Endothelial cell of umbilical vein (primary cell): Measurements from ENCODE around the gene PPM1H. TPM values are rescaled to one million over a fixed set of nuclear protein-coding genes. Genes with fewer than 3 reads are reported as not detected.

Experiments
- BruUV-seq: library from RNA; stranded (reverse); fragments of 400-500 nt; replicated peaks from 2 replicates; lab custom pipeline; 2021; lab: Mats Ljungman, UMichigan
- CTCF ChIA-PET: fragments of 300-600, 350-600 bp; sonication (Branson Sonifier 250); formaldehyde crosslinking; loops from one replicate; lab custom pipeline; 2021; ENCODE audit warnings: antibody characterized with exemption, inconsistent platforms; lab: Charles Lee
- POLR2A ChIA-PET: fragments of 300-600, 350-600 bp; sonication (Branson Sonifier 250); formaldehyde crosslinking; loops from one replicate; lab custom pipeline; 2021; ENCODE audit warnings: antibody characterized with exemption, inconsistent platforms; lab: Charles Lee
- DNase-seq: peaks from one replicate; pipeline ENCODE4 v3.0.0-alpha.2; 2011; ENCODE audit warnings: low read depth, low spot score
- FAIRE-seq: peaks from 2 replicates; lab custom pipeline; 2011; peaks lifted over from hg19 to GRCh38; lab: Jason Lieb, UNC
- H2AFZ ChIP-seq: 2 replicates; pipeline ENCODE4 v1.6.0; 2012; ENCODE audit warnings: low read depth, low read length, control low read depth, inconsistent platforms
- H3K27ac ChIP-seq: 2 replicates; pipeline ENCODE4 v1.5.1; 2011; ENCODE audit warnings: low read depth, mild to moderate bottlenecking, control low read depth, low read length, moderate library complexity; ENCODE audit not compliant: insufficient read depth
- H3K27me3 ChIP-seq, 2 experiments: 2 replicates each; pipeline versions ENCODE4 v1.6.0 to v1.6.1; 2011; ENCODE audit warnings: low read length in 2 of 2, mixed read lengths in 1 of 2; ENCODE audit not compliant: control insufficient read depth in 2 of 2, insufficient read depth in 2 of 2
- H3K36me3 ChIP-seq, 2 experiments: 2 replicates in 1 of 2; 3 replicates in 1 of 2; pipeline ENCODE4 v1.5.1; 2011; ENCODE audit warnings: low read length in 2 of 2, mild to moderate bottlenecking in 1 of 2, moderate library complexity in 1 of 2; ENCODE audit not compliant: control insufficient read depth in 2 of 2, insufficient read depth in 2 of 2; ENCODE audit errors: extremely low read depth in 1 of 2
- H3K4me1 ChIP-seq: 3 replicates; pipeline ENCODE4 v1.5.1; 2011; ENCODE audit warnings: mild to moderate bottlenecking, low read length; ENCODE audit not compliant: control insufficient read depth, insufficient read depth; ENCODE audit errors: extremely low read depth
- H3K4me2 ChIP-seq: 2 replicates; pipeline ENCODE4 v1.6.1; 2011; ENCODE audit warnings: low read length, control low read depth, mixed read lengths; ENCODE audit not compliant: insufficient read depth
- H3K4me3 ChIP-seq, 3 experiments: fragments of 200-600 bp in 1 of 3; sonication (generic), shearing (Covaris generic) in 1 of 3; replicated peaks in 1 of 3; 2 replicates each; pipeline ENCODE4 v1.5.1; 2011 to 2016; ENCODE audit warnings: control low read depth in 3 of 3, low read length in 3 of 3, mild to moderate bottlenecking in 2 of 3, inconsistent platforms in 1 of 3, low read depth in 1 of 3, moderate library complexity in 1 of 3; ENCODE audit not compliant: insufficient read depth in 1 of 3
- H3K79me2 ChIP-seq: 2 replicates; pipeline ENCODE4 v1.6.0; 2012; ENCODE audit warnings: low read length, inconsistent platforms; ENCODE audit not compliant: control insufficient read depth, insufficient read depth
- H3K9ac ChIP-seq: replicated peaks from 2 replicates; pipeline ENCODE3; 2011; ENCODE audit warnings: low read length, control low read depth; ENCODE audit not compliant: insufficient read depth; ENCODE audit errors: extremely low read depth
- H3K9me1 ChIP-seq: replicated peaks from 3 replicates; pipeline ENCODE4 v1.6.0; 2011; ENCODE audit warnings: mild to moderate bottlenecking, low read length; ENCODE audit not compliant: control insufficient read depth, insufficient read depth; ENCODE audit errors: extremely low read depth
- H3K9me3 ChIP-seq: replicated peaks from 2 replicates; pipeline ENCODE4 v1.5.1; 2012; ENCODE audit warnings: low read length, inconsistent platforms; ENCODE audit not compliant: control insufficient read depth, insufficient read depth
- H4K20me1 ChIP-seq: replicated peaks from 2 replicates; pipeline ENCODE3; 2011; ENCODE audit warnings: mild to moderate bottlenecking, low read length; ENCODE audit not compliant: control insufficient read depth, insufficient read depth; ENCODE audit errors: extremely low read depth
- EZH2 ChIP-seq: IDR thresholded peaks from 2 replicates; pipeline ENCODE4 v1.6.1; 2012; ENCODE audit warnings: borderline replicate concordance, low read depth, mild to moderate bottlenecking, moderate library complexity, low read length, inconsistent platforms; ENCODE audit not compliant: severe bottlenecking
- FOS ChIP-seq: IDR thresholded peaks from 2 replicates; pipeline ENCODE4 v1.6.1; 2011; ENCODE audit warnings: mild to moderate bottlenecking, low read length, moderate library complexity, borderline replicate concordance; ENCODE audit not compliant: insufficient read depth
- GATA2 ChIP-seq: IDR thresholded peaks from 2 replicates; pipeline ENCODE4 v1.7.0; 2011; ENCODE audit warnings: low read depth, mild to moderate bottlenecking, moderate library complexity, mixed read lengths, low read length; ENCODE audit not compliant: insufficient read length, insufficient read depth
- JUN ChIP-seq: IDR thresholded peaks from 2 replicates; pipeline ENCODE4 v1.6.1; 2011; ENCODE audit warnings: borderline replicate concordance, low read depth; ENCODE audit not compliant: insufficient read length, insufficient read depth
- MYC ChIP-seq: IDR thresholded peaks from one replicate; pipeline ENCODE4 v1.6.1; 2011; ENCODE audit warnings: mild to moderate bottlenecking, low read depth, low read length
- POLR2A ChIP-seq: IDR thresholded peaks from 2 replicates; pipeline ENCODE4 v1.6.1; 2012; ENCODE audit warnings: low read depth, mild to moderate bottlenecking, control low read depth, low read length
- POLR2AphosphoS5 ChIP-seq: IDR thresholded peaks from 2 replicates; pipeline ENCODE4 v1.6.1; 2012; ENCODE audit warnings: low read depth, mild to moderate bottlenecking, control low read depth, low read length, moderate library complexity; ENCODE audit not compliant: insufficient read depth
- dilution Hi-C: fragments of 300-500 bp; cut with MboI; formaldehyde crosslinking; loops from one replicate; pipeline ENCODE4 v1.15.0; 2019; ENCODE audit warnings: low sequenced_read_pairs; ENCODE audit not compliant: extremely low pct_ligation_motif_present
- intact Hi-C: fragments of 100-400 bp; cut with micrococcal nuclease; formaldehyde crosslinking; loops from one replicate; pipeline ENCODE4 v1.10.0; 2022
- polyA plus RNA-seq, 4 experiments: library from polyadenylated mRNA; depleted of rRNA in 3 of 4; stranded (reverse) in 3 of 4; unstranded in 1 of 4; fragments of >200 nt; gene quantifications; 2 replicates each; pipeline versions ENCODE4 v1.2.1 to v1.2.3, GENCODE V29; 2011 to 2012; ENCODE audit warnings: missing spikeins in 1 of 4
- total RNA-seq: library from RNA; stranded (reverse); gene quantifications from 2 replicates; pipeline ENCODE4 v1.2.3, GENCODE V29; 2021
- TF ChIP-seq, protein P1 (sequence below): IDR thresholded peaks from 2 replicates; pipeline ENCODE4 v1.6.1; 2011; ENCODE audit not compliant: insufficient read depth, insufficient read length
- TF ChIP-seq, protein P2 (sequence below), 2 donors: IDR thresholded peaks; 1 replicate in 1 of 2; 2 replicates in 1 of 2; pipeline ENCODE4 v1.5.1; 2011; ENCODE audit warnings: low read length in 2 of 2, mild to moderate bottlenecking in 2 of 2, moderate library complexity in 2 of 2, control low read depth in 1 of 2, inconsistent platforms in 1 of 2, low read depth in 1 of 2; ENCODE audit not compliant: insufficient read depth in 1 of 2; ENCODE audit errors: extremely low read depth in 1 of 2

The PPM1H gene
- total and polyA plus RNA-seq, 2 donors (not counting 3 experiments of a cell fraction or from before 2014, with no cell fraction given) = 1.0 to 7.2 TPM

DNA sequence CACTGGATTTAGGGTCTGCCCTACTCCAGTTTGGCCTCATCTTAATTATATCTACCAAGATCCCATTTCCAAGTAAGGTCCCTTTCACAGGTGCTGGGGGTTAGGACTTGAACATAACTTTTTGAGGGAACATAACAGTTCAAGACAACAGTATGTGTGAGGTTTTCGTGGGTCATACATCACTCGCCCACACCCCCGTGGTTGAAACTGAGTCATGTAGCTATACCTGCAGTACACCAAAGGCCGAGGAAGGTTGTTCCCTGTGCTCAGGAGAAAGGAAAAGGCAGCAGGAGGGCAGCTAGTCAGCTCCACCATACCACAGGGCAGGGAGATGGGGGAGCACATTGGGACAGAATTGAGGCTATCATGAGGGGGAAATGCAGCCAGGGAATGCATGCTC lies 167.0 kb downstream of the PPM1H start:
- H3K9me3 ChIP-seq = no peaks in the 10 kb centered on the region
- TF ChIP-seq, protein P1, sequence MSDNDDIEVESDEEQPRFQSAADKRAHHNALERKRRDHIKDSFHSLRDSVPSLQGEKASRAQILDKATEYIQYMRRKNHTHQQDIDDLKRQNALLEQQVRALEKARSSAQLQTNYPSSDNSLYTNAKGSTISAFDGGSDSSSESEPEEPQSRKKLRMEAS = no peak
- TF ChIP-seq, protein P2, sequence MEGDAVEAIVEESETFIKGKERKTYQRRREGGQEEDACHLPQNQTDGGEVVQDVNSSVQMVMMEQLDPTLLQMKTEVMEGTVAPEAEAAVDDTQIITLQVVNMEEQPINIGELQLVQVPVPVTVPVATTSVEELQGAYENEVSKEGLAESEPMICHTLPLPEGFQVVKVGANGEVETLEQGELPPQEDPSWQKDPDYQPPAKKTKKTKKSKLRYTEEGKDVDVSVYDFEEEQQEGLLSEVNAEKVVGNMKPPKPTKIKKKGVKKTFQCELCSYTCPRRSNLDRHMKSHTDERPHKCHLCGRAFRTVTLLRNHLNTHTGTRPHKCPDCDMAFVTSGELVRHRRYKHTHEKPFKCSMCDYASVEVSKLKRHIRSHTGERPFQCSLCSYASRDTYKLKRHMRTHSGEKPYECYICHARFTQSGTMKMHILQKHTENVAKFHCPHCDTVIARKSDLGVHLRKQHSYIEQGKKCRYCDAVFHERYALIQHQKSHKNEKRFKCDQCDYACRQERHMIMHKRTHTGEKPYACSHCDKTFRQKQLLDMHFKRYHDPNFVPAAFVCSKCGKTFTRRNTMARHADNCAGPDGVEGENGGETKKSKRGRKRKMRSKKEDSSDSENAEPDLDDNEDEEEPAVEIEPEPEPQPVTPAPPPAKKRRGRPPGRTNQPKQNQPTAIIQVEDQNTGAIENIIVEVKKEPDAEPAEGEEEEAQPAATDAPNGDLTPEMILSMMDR (IDR thresholded peaks at IDR 0.05; ENCODE audit: extremely low read depth in 1 of 2, insufficient read depth in 1 of 2, low read depth in 1 of 2, low read length in 2 of 2) = no peak
- TF ChIP-seq GATA2 (no peak), POLR2AphosphoS5 (no peak), FOS (no peak), POLR2A (no peak), EZH2 (no peak), JUN (no peak), MYC (no peak)
- no peaks in the 10 kb centered on the region for H3K36me3 ChIP-seq
- no peak overlapping the region for H3K4me3 ChIP-seq
- FAIRE-seq (no peak), DNase-seq (no peak)
- intact Hi-C loops (no loop called here), dilution Hi-C loops (no loop called here)
- no peak overlapping the region for H3K27ac ChIP-seq
- no peak overlapping the region for H3K4me2 ChIP-seq
- ChIA-PET CTCF (interaction anchor here (1.0 to 1.4 kb wide), 2 partner anchors 15 to 43 kb away, joined by 3 to 4 read pairs; no protein-coding TSS in a partner anchor), POLR2A (no interaction called here)
- peaks cover 8% of the 10 kb centered on the region for H3K4me1 ChIP-seq
- H3K9me1 ChIP-seq = no peaks in the 10 kb centered on the region
- BruUV-seq = no TSS peak
- no peaks in the 10 kb centered on the region for H3K27me3 ChIP-seq
- no peak overlapping the region for H3K9ac ChIP-seq
- H2AFZ ChIP-seq = peak overlapping the region; percentile 84
- H4K20me1 ChIP-seq = no peaks in the 10 kb centered on the region
- no peaks in the 10 kb centered on the region for H3K79me2 ChIP-seq
